GM19043 (cell line): ENCODE measurements around the gene LAG3.
A peak's percentile ranks its signal among the peaks of the same experiment; 100 is the strongest.
"Not testable (repeated sequence)": the region's sequence is repeated elsewhere in the genome, so short reads cannot be mapped to it uniquely, and the experiment has no call there.

Experiments used
- ATAC-seq: cut with Tn5 transposase; IDR thresholded peaks from one replicate; pipeline ENCODE4 v1.9.1; 2021; ENCODE audit warnings: low read depth; ENCODE audit not compliant: unreplicated experiment

LAG3 gene

DNA sequence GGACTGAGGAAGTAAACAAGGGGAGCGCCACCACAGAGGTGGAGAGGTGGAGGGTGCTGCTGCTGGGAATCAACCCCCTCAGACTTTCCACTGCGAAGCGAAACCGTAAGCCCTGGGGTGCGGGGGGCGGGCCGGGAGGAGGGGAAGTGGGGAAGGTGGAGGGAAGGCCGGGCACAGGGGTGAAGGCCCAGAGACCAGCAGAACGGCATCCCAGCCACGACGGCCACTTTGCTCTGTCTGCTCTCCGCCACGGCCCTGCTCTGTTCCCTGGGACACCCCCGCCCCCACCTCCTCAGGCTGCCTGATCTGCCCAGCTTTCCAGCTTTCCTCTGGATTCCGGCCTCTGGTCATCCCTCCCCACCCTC is at the start of gene LAG3:
Gene LAG3 (plus strand): TSS at position 190 of the 365 bp plus-strand sequence. CDS start 333 bp downstream, outside the sequence.
- no peak for ATAC-seq

DNA sequence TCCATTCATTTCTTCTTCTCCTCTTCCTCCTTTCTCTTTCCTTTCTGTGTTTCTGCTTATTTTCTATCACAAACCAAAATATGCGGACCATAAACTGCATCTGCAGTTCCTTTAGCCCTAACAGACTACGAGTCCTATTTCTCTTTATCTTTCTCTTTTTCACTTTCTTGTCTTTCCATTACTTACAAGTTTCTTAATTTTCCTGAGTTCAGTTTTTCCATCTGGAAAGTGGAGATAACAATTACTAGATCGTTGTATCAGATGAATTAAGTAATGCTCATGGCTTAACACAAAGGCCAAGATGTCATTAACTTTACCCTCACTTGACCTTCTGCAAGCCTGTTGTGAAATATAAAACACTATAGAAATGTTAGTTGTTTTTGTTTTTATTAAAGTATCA is 49.5 kb upstream of the LAG3 start:
- ATAC-seq = no peak

DNA sequence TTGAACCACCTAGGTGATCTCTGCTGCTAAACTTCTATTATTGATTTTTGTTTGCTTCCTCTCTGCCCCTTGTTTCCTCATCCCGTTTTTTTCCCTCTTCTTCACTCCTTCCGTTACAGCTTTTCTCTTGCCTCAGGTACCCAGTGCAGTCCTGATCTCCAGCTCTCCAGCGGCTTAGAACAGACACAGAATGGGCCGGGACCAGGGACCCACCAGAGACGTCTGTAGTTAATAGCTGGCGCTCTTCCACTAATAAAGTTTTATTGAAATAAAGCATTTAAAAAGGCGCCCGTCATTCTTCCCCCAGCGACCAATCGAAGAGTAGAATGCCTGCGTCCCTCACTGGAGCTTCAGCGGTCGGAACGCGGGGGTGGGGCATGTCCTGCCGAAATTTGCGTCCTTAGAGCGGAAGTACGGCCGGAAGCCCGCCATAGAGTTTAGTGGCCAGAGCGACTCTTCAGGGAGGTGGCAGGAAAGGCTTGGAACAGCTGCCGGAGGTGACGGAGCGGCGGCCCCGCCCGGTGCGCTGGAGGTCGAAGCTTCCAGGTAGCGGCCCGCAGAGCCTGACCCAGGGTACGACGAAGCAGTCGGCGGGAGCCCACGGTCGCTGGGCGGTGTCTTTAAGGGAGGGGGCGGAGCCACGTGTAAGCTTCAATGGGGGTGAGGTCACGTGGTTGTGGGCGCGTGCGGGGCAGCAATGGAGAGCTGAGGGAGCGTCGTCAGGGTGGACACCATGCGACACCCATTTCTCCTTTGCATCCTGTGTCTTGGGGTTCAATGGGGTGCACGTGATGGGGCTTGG is 48.5 kb upstream of the LAG3 start, which contains the start of gene COPS7A:
Gene COPS7A (plus strand): TSS at position 440 of the 802 bp plus-strand sequence. CDS start 611 bp downstream, outside the sequence.
- peak; percentile 93 for ATAC-seq

- ATAC-seq = peak; percentile 11
Observed at GRCh38 chr12:6724409-6724797, 47.9 kb upstream of the LAG3 start.

GRCh38 chr12:6725350-6725749 is 47.0 kb upstream of the LAG3 start:
- ATAC-seq = no peak

- no peak for ATAC-seq
Observed at GRCh38 chr12:6729186-6729585, 43.1 kb upstream of the LAG3 start.

DNA sequence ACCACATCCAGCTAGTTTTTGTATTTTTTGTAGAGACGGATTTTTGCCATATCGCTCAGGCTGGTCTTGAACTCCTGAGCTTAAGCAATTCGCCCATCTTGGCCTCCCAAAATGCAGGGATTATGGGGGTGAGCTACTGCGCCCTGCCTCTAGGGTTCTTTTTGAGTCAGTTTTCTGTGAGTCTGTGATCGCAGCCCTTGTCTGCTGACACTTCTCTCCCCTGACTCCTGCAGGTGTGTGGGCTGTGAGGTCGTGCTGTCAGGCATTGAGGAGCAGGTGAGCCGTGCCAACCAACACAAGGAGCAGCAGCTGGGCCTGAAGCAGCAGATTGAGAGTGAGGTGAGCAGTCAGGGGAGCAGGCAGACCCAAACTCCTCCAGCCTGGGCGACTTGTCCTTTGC is 42.2 kb upstream of the LAG3 start:
- ATAC-seq = no peak

- ATAC-seq = no peak
Observed at GRCh38 chr12:6734506-6735387, 37.6 kb upstream of the LAG3 start.

GRCh38 chr12:6735448-6736191 is 36.7 kb upstream of the LAG3 start:
- no peak for ATAC-seq

GRCh38 chr12:6736754-6737153 is 35.6 kb upstream of the LAG3 start:
- ATAC-seq = no peak

DNA sequence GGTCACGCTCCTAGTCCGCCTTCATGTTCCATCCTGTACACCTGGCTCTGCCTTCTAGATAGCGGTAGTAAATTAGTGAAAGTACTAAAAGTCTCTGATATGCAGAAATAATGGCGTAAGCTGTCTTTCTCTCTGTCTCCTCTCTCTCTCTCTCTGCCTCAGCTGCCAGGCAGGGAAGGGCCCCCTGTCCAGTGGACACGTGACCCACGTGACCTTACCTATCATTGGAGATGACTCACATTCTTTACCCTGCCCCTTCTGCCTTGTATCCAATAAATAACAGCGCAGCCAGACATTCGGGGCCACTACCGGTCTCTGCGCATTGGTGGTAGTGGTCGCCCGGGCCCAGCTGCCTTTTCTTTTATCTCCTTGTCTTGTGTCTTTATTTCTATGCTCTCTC is 30.2 kb upstream of the LAG3 start:
- not testable (repeated sequence) for ATAC-seq

DNA sequence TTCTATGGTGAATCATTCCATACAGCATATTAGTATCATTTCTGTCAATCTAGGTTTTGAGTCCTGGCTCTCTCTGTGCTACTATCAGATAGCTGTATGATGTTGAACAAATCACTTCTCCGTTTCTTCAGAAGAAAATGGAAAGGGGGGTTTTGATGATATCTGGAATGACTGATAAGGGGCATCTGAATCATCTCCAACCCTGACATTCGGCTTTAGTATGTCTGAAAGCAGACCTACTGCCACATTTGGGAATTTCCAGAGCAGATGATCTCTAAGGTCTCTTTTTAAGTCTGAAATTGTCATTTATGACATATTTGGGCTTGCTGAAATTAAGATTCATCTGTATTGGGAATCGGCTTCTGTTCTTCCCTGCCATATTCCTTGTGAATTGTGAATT is 29.5 kb upstream of the LAG3 start:
- no peak for ATAC-seq

GRCh38 chr12:6743300-6743699 is 29.0 kb upstream of the LAG3 start:
- not testable (repeated sequence) for ATAC-seq

GRCh38 chr12:6745741-6746525 is 26.4 kb upstream of the LAG3 start:
- no peak for ATAC-seq

DNA sequence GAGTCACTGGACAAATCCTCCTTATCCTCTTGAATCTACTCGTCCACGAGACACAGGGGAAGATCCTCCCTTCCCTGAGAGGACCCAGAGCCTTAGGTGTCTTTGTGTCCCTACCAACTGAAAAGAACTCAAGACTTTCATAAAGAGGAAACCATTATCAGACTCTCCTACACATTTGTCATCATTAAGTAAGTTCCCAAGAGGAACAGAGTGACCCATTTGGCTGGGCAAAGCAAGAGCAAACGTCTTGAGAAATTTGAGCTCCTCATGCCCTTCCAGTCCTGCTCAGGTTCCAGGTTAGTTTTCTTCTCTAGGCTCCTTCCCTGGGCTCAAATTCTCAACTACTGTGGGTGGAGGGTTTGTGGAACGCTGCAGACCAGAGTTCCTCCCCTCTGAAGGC is 25.1 kb upstream of the LAG3 start:
- no peak for ATAC-seq

GRCh38 chr12:6748761-6749160 is 23.6 kb upstream of the LAG3 start:
- no peak for ATAC-seq

DNA sequence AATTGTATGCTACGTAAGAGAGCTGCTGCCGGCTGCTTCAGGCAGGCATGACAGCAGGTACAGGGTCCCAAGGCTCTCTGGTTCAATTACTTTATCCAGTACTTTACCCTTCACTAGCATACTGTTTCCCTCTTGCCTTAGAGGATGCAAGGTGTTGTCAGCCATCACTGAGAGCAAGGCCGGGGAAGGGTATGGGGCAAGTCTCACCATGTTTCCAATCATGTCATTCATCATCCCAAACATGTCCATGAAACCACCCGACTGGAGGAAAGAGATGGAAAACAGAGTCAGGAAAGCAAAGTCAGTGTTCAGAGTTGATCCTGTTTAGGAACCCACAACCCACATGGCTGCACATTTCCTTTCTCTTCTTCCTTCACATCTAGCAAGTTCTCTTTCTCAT is 21.8 kb upstream of the LAG3 start:
- ATAC-seq = no peak

DNA sequence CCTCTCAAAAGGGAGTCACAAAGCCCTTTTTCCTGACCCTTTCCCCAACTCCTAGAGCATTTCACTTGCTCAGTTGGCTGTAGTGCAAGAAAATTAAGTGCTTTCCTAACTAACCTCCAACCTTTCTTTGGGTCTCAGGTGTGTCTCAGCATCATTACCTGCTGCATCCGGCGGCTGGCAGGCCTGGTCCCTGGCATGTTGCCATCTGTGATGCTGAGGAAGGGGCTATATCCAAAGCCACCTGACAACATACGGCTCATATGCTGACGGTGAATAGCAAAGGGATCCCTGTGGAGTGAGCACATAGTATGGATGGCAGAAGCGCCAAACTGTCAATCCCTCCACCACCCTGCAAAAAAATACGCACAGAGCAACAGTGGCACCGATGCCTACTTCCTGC is 20.6 kb upstream of the LAG3 start:
- ATAC-seq = no peak

DNA sequence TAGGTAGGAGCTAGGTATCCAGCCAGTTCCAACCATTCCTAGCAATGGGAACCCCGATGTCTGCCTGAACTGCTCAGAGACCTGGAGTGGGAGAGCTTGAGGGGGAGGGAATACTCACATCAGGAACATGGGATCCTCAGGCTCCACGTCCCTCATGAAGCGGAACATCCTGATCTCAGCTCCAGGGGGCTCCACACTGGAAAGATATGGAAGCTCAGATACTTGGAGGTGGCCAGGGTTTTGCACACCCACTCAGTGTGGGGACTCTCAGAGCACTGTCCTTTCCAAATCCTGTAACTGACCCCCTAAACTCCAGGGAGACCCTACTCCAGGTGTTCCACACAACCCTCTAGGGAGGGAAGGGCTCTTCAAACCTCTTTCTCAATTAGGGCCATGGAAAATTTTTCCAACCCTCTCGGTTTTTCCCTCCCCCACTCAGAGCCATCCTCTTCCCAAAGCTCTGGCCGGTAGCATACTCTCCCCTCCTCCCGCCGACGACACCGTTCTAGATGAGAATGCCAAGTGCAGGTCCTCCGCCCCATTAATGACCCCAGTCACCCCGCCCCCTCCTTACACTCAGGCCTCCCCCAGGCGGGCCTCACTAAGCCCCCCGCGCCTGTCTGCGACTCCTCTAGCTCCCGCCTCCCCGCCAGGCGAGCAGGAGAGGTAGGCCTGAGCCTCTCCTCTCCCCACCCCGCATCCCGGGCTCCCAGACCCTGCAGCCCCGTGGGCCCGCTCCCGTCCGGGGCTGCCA is 20.0 kb upstream of the LAG3 start:
- no peak for ATAC-seq
